ENCODE data around the gene KCTD12.

KCTD12 gene

GRCh38 chr13:76832258-76832988, 53.8 kb downstream of the KCTD12 start:
- Histone ChIP-seq H3K9me2 (replicated peaks; ENCODE audit: insufficient read depth, low read length) (no peaks in the 10 kb centered on the region), H3K27ac (ENCODE audit: low read depth, low read length) (no peak overlapping the region), H3K36me3 (ENCODE audit: low read length) (no peaks in the 10 kb centered on the region), H3K4me3 (ENCODE audit: insufficient read depth, low read length, poor library complexity, severe bottlenecking) (no peak overlapping the region), H3K27me3 (ENCODE audit: low read length) (no peaks in the 10 kb centered on the region; the same call in 1 of the 2 replicates), H3K79me2 (ENCODE audit: insufficient read depth, low read length) (no peaks in the 10 kb centered on the region), H3K4me2 (ENCODE audit: low read depth, low read length, poor library complexity, severe bottlenecking) (no peak overlapping the region), H4K20me1 (ENCODE audit: low read depth, low read length) (no peaks in the 10 kb centered on the region), H3K9me3 (ENCODE audit: insufficient read depth, low read length) (no peaks in the 10 kb centered on the region), H3K9ac (ENCODE audit: low read length) (no peak overlapping the region), H2AFZ (ENCODE audit: low read depth, low read length, severe bottlenecking) (no peak overlapping the region), H3F3A (ENCODE audit: insufficient read depth) (no peaks in the 10 kb centered on the region)
- TF ChIP-seq EZH2phosphoT487 (conservative IDR thresholded peaks at IDR 0.05; ENCODE audit: low read length) = no peak
- TF ChIP-seq, protein P1, sequence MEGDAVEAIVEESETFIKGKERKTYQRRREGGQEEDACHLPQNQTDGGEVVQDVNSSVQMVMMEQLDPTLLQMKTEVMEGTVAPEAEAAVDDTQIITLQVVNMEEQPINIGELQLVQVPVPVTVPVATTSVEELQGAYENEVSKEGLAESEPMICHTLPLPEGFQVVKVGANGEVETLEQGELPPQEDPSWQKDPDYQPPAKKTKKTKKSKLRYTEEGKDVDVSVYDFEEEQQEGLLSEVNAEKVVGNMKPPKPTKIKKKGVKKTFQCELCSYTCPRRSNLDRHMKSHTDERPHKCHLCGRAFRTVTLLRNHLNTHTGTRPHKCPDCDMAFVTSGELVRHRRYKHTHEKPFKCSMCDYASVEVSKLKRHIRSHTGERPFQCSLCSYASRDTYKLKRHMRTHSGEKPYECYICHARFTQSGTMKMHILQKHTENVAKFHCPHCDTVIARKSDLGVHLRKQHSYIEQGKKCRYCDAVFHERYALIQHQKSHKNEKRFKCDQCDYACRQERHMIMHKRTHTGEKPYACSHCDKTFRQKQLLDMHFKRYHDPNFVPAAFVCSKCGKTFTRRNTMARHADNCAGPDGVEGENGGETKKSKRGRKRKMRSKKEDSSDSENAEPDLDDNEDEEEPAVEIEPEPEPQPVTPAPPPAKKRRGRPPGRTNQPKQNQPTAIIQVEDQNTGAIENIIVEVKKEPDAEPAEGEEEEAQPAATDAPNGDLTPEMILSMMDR (IDR thresholded peaks at IDR 0.05; ENCODE audit: insufficient read depth, low read length, poor library complexity, severe bottlenecking) = no peak

DNA sequence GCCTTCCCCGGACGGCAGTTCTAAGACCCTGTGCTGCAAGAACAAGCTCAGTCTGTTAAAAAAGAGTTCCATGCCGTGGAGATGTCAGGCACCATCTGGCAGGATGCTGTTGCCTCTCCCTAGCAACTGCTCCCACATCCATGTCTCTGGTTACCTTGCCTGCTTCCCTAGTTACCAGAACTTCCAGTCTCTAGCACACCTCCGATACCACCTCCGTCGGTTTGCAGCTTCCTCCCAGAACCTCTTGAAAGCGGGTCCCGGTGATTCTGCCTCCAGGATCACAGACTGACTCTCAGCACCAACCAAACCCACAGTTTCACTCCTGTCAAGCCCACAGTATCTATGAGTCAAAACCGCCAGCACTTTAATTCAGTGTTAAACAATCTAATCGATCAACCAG, 55.4 kb downstream of the KCTD12 start:
- Histone ChIP-seq H3K27me3 (ENCODE audit: low read length) (no peaks in the 10 kb centered on the region), H3K79me2 (ENCODE audit: insufficient read depth, low read length) (no peaks in the 10 kb centered on the region), H3K4me2 (ENCODE audit: low read depth, low read length, poor library complexity, severe bottlenecking) (no peak overlapping the region), H3K4me3 (ENCODE audit: insufficient read depth, low read length, poor library complexity, severe bottlenecking) (no peak overlapping the region), H3K9ac (ENCODE audit: low read length) (no peak overlapping the region), H3F3A (ENCODE audit: insufficient read depth) (no peaks in the 10 kb centered on the region), H2AFZ (ENCODE audit: low read depth, low read length, severe bottlenecking) (no peak overlapping the region), H3K9me2 (replicated peaks; ENCODE audit: insufficient read depth, low read length) (no peaks in the 10 kb centered on the region), H3K27ac (ENCODE audit: low read depth, low read length) (no peak overlapping the region), H3K9me3 (ENCODE audit: insufficient read depth, low read length) (no peaks in the 10 kb centered on the region), H3K36me3 (ENCODE audit: low read length) (no peaks in the 10 kb centered on the region), H4K20me1 (ENCODE audit: low read depth, low read length) (no peaks in the 10 kb centered on the region)
- TF ChIP-seq EZH2phosphoT487 (conservative IDR thresholded peaks at IDR 0.05; ENCODE audit: low read length) = no peak
- TF ChIP-seq, protein P1 (IDR thresholded peaks at IDR 0.05; ENCODE audit: insufficient read depth, low read length, poor library complexity, severe bottlenecking) = no peak

All from SU-DHL-6 (cell line).